Nephron (organoid): ENCODE measurements around the gene ACVR2A.

Experiments used
- H3K27ac Mint-ChIP-seq, 3 experiments: 2 replicates each; pipeline ENCODE4 v1.8.0; 2020; ENCODE audit warnings: mixed read lengths in 3 of 3, mild to moderate bottlenecking in 2 of 3, moderate library complexity in 1 of 3
- H3K27me3 Mint-ChIP-seq: 2 replicates; pipeline ENCODE4 v1.8.0; 2021; ENCODE audit warnings: low read depth, mild to moderate bottlenecking, moderate library complexity, mixed read lengths
- H3K36me3 Mint-ChIP-seq: 2 replicates; pipeline ENCODE4 v1.8.0; 2020; ENCODE audit warnings: low read depth, mixed read lengths
- H3K4me1 Mint-ChIP-seq: 2 replicates; pipeline ENCODE4 v1.8.0; 2020; ENCODE audit warnings: mixed read lengths
- H3K4me3 Mint-ChIP-seq, 3 experiments: 2 replicates each; pipeline ENCODE4 v1.8.0; 2020; ENCODE audit warnings: mild to moderate bottlenecking in 3 of 3, mixed read lengths in 3 of 3, moderate library complexity in 2 of 3
- H3K9me3 Mint-ChIP-seq: 2 replicates; pipeline ENCODE4 v1.8.0; 2020; ENCODE audit warnings: mixed read lengths
- TF ChIP-seq, protein P1 (sequence below), 3 experiments: fragments of 200-600 bp; sonication (generic); IDR thresholded peaks; one replicate each; pipeline ENCODE4 v1.5.0; 2021; ENCODE audit warnings: antibody characterized with exemption in 3 of 3; ENCODE audit not compliant: unreplicated experiment in 3 of 3

Gene ACVR2A

DNA sequence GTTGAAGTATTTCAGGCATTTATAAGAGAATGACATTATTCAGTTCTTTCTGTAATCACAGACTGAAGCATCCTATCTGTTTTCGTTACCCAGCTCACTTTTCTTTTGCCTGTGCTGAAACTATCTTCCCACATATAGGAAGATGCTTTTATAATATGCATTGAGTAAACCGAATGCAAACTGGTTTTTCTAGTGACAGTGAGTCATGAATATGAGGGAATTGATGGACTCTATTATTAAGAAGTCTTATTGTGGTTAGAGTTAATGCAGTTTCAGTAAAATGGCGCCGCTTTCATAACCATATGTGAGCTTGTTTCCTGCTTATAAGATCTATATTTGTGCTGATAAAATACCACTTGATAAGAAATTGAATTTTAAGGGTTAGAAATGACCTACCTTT, 59.2 kb downstream of the ACVR2A start:
- H3K4me1 Mint-ChIP-seq = peaks cover 23% of the 10 kb centered on the region
- no peak overlapping the region for H3K4me3 Mint-ChIP-seq
- H3K9me3 Mint-ChIP-seq = no peaks in the 10 kb centered on the region
- H3K27me3 Mint-ChIP-seq = no peaks in the 10 kb centered on the region
- H3K27ac Mint-ChIP-seq = no peak overlapping the region
- H3K36me3 Mint-ChIP-seq = peaks cover 40% of the 10 kb centered on the region
- TF ChIP-seq, protein P1, sequence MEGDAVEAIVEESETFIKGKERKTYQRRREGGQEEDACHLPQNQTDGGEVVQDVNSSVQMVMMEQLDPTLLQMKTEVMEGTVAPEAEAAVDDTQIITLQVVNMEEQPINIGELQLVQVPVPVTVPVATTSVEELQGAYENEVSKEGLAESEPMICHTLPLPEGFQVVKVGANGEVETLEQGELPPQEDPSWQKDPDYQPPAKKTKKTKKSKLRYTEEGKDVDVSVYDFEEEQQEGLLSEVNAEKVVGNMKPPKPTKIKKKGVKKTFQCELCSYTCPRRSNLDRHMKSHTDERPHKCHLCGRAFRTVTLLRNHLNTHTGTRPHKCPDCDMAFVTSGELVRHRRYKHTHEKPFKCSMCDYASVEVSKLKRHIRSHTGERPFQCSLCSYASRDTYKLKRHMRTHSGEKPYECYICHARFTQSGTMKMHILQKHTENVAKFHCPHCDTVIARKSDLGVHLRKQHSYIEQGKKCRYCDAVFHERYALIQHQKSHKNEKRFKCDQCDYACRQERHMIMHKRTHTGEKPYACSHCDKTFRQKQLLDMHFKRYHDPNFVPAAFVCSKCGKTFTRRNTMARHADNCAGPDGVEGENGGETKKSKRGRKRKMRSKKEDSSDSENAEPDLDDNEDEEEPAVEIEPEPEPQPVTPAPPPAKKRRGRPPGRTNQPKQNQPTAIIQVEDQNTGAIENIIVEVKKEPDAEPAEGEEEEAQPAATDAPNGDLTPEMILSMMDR (IDR thresholded peaks at IDR 0.05; ENCODE audit: unreplicated experiment in 3 of 3) = no peak

DNA sequence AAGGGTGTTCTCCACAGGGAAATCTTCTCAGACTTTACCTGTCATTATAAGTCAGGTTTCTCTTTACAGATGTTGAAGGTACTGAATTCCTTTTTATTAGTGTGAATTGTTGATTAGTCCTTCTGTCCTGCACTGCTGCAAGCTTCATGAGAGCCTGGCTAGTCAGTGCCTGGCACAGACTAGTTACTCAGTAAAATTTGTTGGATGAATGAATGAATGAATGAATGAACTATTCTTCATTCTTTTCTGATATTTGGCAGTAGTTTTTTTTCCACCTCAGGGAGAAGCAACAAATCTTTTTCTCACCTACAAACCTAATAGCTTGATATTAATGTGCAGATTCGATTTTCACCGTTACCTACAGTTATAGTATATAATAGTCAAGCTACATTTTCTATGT, 64.3 kb downstream of the ACVR2A start:
- H3K27ac Mint-ChIP-seq = no peak overlapping the region
- H3K27me3 Mint-ChIP-seq = no peaks in the 10 kb centered on the region
- TF ChIP-seq, protein P1 (IDR thresholded peaks at IDR 0.05; ENCODE audit: unreplicated experiment in 3 of 3) = no peak
- peaks cover 34% of the 10 kb centered on the region for H3K4me1 Mint-ChIP-seq
- no peaks in the 10 kb centered on the region for H3K9me3 Mint-ChIP-seq
- H3K36me3 Mint-ChIP-seq = peaks cover 19% of the 10 kb centered on the region
- no peak overlapping the region for H3K4me3 Mint-ChIP-seq

DNA sequence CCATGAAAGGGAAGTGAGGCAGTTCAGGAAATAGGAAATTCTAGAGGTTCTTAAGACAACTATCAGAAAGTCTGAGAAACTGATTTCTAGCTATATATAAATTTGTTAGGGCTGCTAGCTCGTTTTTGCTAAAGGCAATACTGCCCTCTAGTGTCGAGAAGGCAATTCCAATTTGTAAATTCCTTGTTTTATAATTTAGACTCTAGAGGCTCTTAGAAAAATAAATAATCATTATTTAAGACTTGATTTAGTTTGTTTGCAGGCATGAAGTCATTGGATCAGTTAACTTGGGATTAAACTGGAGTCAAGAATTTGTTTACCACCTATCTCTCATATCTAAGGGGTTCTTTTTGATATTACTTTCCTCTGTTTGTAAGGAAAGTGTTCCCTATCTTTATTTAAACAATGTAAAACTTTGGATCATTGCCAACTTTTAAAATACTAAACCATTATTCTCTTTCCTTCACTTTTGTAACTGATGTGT, 66.2 kb downstream of the ACVR2A start:
- Mint-ChIP-seq H3K27ac (peak overlapping the region; percentile 32 to 76 (median 71)), H3K4me1 (peaks cover 50% of the 10 kb centered on the region), H3K4me3 (no peak overlapping the region), H3K27me3 (no peaks in the 10 kb centered on the region), H3K9me3 (no peaks in the 10 kb centered on the region), H3K36me3 (peaks cover 20% of the 10 kb centered on the region)
- TF ChIP-seq, protein P1 (IDR thresholded peaks at IDR 0.05; ENCODE audit: unreplicated experiment in 3 of 3) = peak; percentile 81 to 87 (median 84)

DNA sequence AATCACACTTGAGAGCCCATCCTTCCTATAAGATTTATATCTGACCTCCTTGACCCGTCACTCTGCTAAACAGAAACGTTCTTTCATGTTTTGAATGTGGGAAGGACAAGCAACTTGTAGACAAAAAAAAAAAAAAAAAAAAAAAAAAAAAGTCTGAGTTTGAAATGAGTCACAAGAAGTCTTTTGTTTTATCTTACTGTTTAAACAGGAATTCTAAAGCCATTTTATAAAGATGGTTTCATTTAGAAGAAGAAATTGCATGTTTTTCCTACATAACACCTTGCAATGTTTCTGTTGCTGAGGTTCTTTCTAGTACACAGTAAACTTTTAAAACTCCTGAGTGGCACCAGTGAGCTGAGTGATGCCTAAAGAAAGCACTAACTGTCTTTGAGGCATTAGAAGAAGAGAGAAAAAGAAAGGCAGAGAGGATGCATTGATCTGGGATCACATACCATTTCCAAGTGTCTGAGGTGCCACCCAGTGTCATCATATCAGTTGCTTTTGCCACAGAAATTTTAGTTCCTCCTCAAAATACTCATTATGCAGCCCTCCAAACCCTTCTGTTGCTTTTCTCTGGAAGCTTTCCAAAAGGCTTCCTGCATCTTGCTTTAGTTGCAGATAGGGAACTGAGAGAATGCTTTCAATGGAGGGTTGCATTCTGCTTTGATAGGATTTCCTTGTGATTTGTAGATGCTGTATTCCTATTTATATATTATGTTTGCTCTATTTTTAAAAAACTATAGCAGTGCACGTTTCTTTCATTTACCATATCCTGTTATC, 69.1 kb downstream of the ACVR2A start:
- H3K4me3 Mint-ChIP-seq = no peak overlapping the region
- H3K36me3 Mint-ChIP-seq = peaks cover 16% of the 10 kb centered on the region
- no peaks in the 10 kb centered on the region for H3K27me3 Mint-ChIP-seq
- peaks cover 61% of the 10 kb centered on the region for H3K4me1 Mint-ChIP-seq
- H3K27ac Mint-ChIP-seq = peak overlapping the region; percentile 39 to 77 (median 75)
- TF ChIP-seq, protein P1 (IDR thresholded peaks at IDR 0.05; ENCODE audit: unreplicated experiment in 3 of 3) = no peak
- no peaks in the 10 kb centered on the region for H3K9me3 Mint-ChIP-seq

DNA sequence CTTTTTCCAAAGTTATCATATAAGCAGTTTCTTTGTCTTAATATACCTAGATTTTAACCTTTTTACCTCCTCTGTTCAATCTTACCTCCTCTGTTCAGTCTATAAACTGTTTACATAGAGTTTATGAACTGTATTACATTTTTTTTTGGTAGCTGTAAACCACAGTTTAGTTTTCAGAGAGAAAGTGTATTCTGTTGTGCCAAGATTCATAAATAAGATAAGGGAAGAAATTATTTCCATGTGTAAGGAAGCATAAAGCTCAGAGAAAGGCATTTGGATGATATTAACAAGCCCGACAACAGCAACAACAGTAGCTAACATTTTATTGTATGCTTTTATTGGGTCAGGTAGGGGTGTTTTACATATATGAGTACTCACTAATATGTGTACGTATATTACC, 71.2 kb downstream of the ACVR2A start:
- H3K27ac Mint-ChIP-seq = peak overlapping the region; percentile 30 to 75 (median 62)
- TF ChIP-seq, protein P1 (IDR thresholded peaks at IDR 0.05; ENCODE audit: unreplicated experiment in 3 of 3) = no peak
- peaks cover 54% of the 10 kb centered on the region for H3K4me1 Mint-ChIP-seq
- H3K27me3 Mint-ChIP-seq = no peaks in the 10 kb centered on the region
- no peak overlapping the region for H3K4me3 Mint-ChIP-seq
- no peaks in the 10 kb centered on the region for H3K9me3 Mint-ChIP-seq
- peaks cover 30% of the 10 kb centered on the region for H3K36me3 Mint-ChIP-seq

DNA sequence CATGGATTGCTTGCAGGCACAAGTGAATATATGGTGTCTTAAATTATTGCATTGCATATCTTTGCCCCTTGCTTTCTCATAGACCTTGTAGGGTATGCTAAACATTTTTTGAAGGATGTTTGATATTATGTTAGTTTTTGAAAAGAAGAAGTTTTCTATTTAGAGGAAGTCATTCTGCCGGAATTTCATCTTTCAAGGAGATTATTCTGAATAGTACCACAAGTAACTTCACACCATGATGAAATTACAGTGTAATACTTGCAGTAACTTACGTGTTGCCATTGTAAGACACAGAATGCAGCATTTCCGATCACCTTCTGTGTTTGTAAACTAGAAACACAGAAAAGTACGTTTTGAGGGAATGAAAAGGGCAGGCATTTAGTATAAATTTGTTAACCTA, 71.9 kb downstream of the ACVR2A start:
- no peaks in the 10 kb centered on the region for H3K27me3 Mint-ChIP-seq
- TF ChIP-seq, protein P1 (IDR thresholded peaks at IDR 0.05; ENCODE audit: unreplicated experiment in 3 of 3) = no peak
- H3K27ac Mint-ChIP-seq = peak overlapping the region; percentile 30 to 75 (median 62)
- H3K36me3 Mint-ChIP-seq = peaks cover 37% of the 10 kb centered on the region
- H3K4me3 Mint-ChIP-seq = no peak overlapping the region
- no peaks in the 10 kb centered on the region for H3K9me3 Mint-ChIP-seq
- peaks cover 48% of the 10 kb centered on the region for H3K4me1 Mint-ChIP-seq
